Measurements from ENCODE around the gene TGFA.

TGFA gene

GRCh38 chr2:70516596-70516995 lies 37.0 kb downstream of the TGFA start:
- TF ChIP-seq CTCF (IDR thresholded peaks at IDR 0.05) (no peak), ZFX (IDR thresholded peaks at IDR 0.05; ENCODE audit: borderline replicate concordance) (no peak)
- H3K27ac ChIP-seq = no peak overlapping the region

DNA sequence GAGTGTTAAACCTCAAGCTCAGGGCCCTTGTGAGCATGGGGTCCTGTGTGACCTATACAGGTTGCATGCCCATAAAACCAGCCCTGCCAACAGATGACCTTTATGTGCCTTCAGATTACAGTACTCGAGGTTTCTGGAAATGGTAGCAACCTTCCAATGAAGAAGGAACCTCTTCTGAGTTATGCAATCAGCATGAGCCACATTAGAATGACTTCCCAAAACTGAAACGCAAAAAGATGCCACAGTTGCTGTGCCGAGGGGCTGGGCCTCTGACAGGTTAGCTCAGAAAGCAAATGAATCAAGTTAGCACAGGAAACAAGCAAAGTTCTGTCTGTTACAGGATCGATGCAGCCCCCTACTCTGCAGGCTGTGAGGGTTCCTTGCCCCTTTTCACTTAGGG lies 37.7 kb downstream of the TGFA start:
- H3K27ac ChIP-seq = no peak overlapping the region
- TF ChIP-seq ZFX (IDR thresholded peaks at IDR 0.05; ENCODE audit: borderline replicate concordance) (no peak), CTCF (IDR thresholded peaks at IDR 0.05) (no peak)

DNA sequence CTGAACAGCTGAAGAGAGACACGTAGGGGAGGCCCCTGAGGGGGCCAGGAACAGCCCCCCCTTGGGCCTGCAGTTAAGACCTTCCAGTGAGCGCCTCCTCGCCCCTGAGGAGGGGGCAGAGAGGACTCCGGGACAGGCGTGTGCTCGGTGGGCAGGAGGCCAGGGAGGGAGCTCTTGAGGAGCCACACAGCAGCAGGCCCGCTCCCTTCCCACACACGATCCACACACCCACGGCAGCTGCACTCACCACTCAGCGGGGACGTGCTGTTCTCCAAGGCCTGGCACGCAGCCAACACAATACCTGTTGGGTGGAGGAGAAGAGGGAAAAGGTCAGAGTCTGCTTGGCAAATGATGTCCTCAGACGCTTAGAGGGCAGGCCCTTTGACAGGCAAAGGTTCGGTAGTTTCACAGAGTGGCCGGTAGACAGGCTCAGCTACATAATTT lies 39.0 kb downstream of the TGFA start:
- no peak for TF ChIP-seq CTCF (IDR thresholded peaks at IDR 0.05)
- no peak for TF ChIP-seq ZFX (IDR thresholded peaks at IDR 0.05; ENCODE audit: borderline replicate concordance)
- H3K27ac ChIP-seq = no peak overlapping the region

GRCh38 chr2:70513738-70514137 lies 39.9 kb downstream of the TGFA start:
- H3K27ac ChIP-seq = no peak overlapping the region
- TF ChIP-seq ZFX (IDR thresholded peaks at IDR 0.05; ENCODE audit: borderline replicate concordance) = no peak
- TF ChIP-seq CTCF (IDR thresholded peaks at IDR 0.05) = no peak

DNA sequence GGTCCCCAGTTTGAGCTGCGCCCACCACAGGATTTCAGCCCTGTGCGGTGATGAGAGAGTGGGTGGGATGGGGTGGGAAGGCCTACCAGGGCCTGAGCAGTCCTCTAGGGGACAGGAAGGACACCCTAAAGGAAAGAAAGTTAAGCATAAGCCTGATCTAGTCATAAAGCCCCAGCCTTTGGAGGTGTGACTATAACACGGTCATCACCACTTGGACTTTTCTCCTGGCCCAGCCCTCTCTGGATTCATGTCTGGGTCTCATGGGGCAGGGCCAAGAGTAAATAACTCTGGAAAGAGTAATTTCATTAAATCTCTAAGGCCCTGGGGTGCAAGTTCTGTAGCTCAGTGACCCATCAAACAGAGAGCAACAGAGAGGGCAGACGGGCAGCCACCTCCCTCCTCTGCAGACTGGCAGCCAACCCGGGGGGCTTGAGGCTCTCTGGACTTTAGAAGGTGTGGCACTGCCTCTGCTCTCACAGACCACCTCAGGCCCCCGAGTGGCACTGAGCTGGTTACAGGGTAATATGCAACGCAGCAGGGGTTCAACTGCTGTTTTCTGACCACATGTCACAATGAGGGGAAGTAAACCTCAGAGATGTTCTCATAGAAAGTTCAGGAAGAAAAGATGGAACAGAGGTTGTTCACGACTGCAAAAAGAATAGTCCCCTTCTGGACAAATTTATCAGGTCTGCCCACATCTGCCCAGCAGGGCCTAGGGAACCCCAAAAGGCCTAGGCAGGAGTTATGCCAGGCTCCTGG lies 41.5 kb downstream of the TGFA start:
- TF ChIP-seq ZFX (IDR thresholded peaks at IDR 0.05; ENCODE audit: borderline replicate concordance) (no peak), CTCF (IDR thresholded peaks at IDR 0.05) (no peak)
- H3K27ac ChIP-seq = no peak overlapping the region

- H3K27ac ChIP-seq = no peak overlapping the region
- TF ChIP-seq CTCF (IDR thresholded peaks at IDR 0.05) (no peak), ZFX (IDR thresholded peaks at IDR 0.05; ENCODE audit: borderline replicate concordance) (no peak)
Measured at GRCh38 chr2:70510313-70510712, 43.3 kb downstream of the TGFA start.

DNA sequence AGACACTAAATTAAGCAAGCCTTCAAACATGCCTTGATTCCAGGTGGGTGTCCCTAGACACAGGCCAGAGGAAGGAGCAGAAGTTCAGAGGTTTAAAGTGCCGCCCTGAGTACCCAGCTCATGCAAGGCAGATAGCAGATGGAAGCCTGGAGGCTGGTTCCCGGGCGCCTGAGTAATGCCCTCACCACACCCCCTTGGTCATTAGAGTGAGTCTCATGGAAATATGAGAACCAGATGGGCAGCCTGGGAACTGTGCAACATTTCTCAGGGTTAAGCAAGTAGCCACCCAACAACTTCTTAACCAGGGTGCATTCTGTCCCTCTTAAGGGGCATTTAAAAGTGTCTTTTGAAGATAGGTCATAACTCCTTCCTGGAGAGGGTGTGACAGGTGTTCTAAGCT lies 44.1 kb downstream of the TGFA start:
- TF ChIP-seq CTCF (IDR thresholded peaks at IDR 0.05) = no peak
- no peak for TF ChIP-seq ZFX (IDR thresholded peaks at IDR 0.05; ENCODE audit: borderline replicate concordance)
- H3K27ac ChIP-seq = no peak overlapping the region
